Left lung (tissue), 10 donors: Measurements from ENCODE around the gene SPNS2. TPM values are rescaled to one million over a fixed set of nuclear protein-coding genes. Genes with fewer than 3 reads are reported as not detected.

Source experiments
- ATAC-seq: fragments of 200-7000 bp; cut with Tn5 transposase; one replicate; pipeline ENCODE4 v1.9.1; 2020; ENCODE audit warnings: moderate library complexity
- DNase-seq, 4 donors: peaks; one replicate each; pipeline ENCODE4 v3.0.0-alpha.2; 2013 to 2020
- H3K27ac ChIP-seq, 2 donors: fragments of 200-600 bp; sonication (generic) in 1 of 2; one replicate each; pipeline versions ENCODE4 v1.5.0 to v1.8.0; 2020 to 2021
- H3K27me3 ChIP-seq, 2 donors: fragments of 200-600 bp; sonication (generic) in 1 of 2; one replicate each; pipeline versions ENCODE4 v1.5.0 to v1.8.0; 2020 to 2021
- H3K36me3 ChIP-seq, 2 donors: fragments of 200-600 bp; sonication (generic) in 1 of 2; one replicate each; pipeline versions ENCODE4 v1.5.0 to v1.8.0; 2020 to 2021
- H3K4me1 ChIP-seq, 2 donors: fragments of 200-600 bp; one replicate each; pipeline ENCODE4 v1.8.0; 2021
- H3K4me3 ChIP-seq, 2 donors: fragments of 200-600 bp; sonication (generic) in 1 of 2; one replicate each; pipeline versions ENCODE4 v1.5.0 to v1.8.0; 2020 to 2021; ENCODE audit warnings: mild to moderate bottlenecking in 1 of 2
- H3K9me3 ChIP-seq, 2 donors: fragments of 200-600 bp; sonication (generic) in 1 of 2; one replicate each; pipeline versions ENCODE4 v1.5.0 to v1.8.0; 2020 to 2021
- CTCF ChIP-seq, 2 donors: fragments of 200-600 bp; sonication (generic) in 1 of 2; IDR thresholded peaks; one replicate each; pipeline versions ENCODE4 v1.5.0 to v1.8.0; 2021; ENCODE audit warnings: antibody characterized with exemption in 2 of 2
- intact Hi-C, 2 donors: fragments of 100-400 bp; cut with DNase I; formaldehyde crosslinking; loops; one replicate each; pipeline versions ENCODE4 v1.11.2 to v1.14.2; 2022
- polyA plus RNA-seq, 6 donors: library from polyadenylated mRNA; unstranded; fragments of 120-200 nt; gene quantifications; one replicate each; pipeline ENCODE4 v1.2.1, GENCODE V29; 2013; ENCODE audit not compliant: insufficient read length in 6 of 6
- total RNA-seq, 2 donors: library from RNA; stranded (reverse); fragmentation: NEBNext Ultra II Directional; extraction: Animal tissue kit (Norgen Biotek cat#: 25700); gene quantifications; one replicate each; pipeline ENCODE4 v1.2.1, GENCODE V29; 2021
- donor health status: DM: no; HTN: yes; CAD: no.
- donor health status: DM: no; HTN: no; CAD: no.

The SPNS2 gene
- total and polyA plus RNA-seq, 8 donors: 19.6 to 52.4 (median 24.3) TPM

GRCh38 chr17:4557626-4558346, 59.1 kb downstream of the SPNS2 start:
- intact Hi-C loops: no loop called here
- H3K36me3 ChIP-seq: peaks cover 0 to 12% of the 10 kb centered on the region in 2 donors
- no peak for ATAC-seq
- no peak for DNase-seq
- TF ChIP-seq CTCF (IDR thresholded peaks at IDR 0.05): no peak
- H3K4me1 ChIP-seq: peaks cover 13 to 25% of the 10 kb centered on the region in 2 donors
- no peak overlapping the region for H3K27ac ChIP-seq
- H3K27me3 ChIP-seq: no peaks in the 10 kb centered on the region
- no peak overlapping the region for H3K4me3 ChIP-seq
- H3K9me3 ChIP-seq: no peaks in the 10 kb centered on the region

GRCh38 chr17:4558347-4558971, 59.8 kb downstream of the SPNS2 start:
- Histone ChIP-seq H3K27me3 (no peaks in the 10 kb centered on the region), H3K4me1 (peaks cover 13 to 23% of the 10 kb centered on the region in 2 donors), H3K4me3 (no peak overlapping the region), H3K36me3 (peaks cover 0 to 5% of the 10 kb centered on the region in 2 donors), H3K27ac (no peak overlapping the region), H3K9me3 (no peaks in the 10 kb centered on the region)
- ATAC-seq (no peak), DNase-seq (no peak)
- TF ChIP-seq CTCF (IDR thresholded peaks at IDR 0.05): no peak
- intact Hi-C loops: no loop called here

GRCh38 chr17:4559139-4559791, 60.6 kb downstream of the SPNS2 start:
- TF ChIP-seq CTCF (IDR thresholded peaks at IDR 0.05): no peak
- Histone ChIP-seq H3K36me3 (no peaks in the 10 kb centered on the region), H3K27me3 (no peaks in the 10 kb centered on the region), H3K4me3 (no peak overlapping the region), H3K9me3 (no peaks in the 10 kb centered on the region), H3K27ac (no peak overlapping the region), H3K4me1 (peaks cover 10 to 15% of the 10 kb centered on the region in 2 donors)
- DNase-seq (no peak), ATAC-seq (no peak)
- intact Hi-C loops: no loop called here

- intact Hi-C loops: no loop called here
- Histone ChIP-seq H3K36me3 (no peaks in the 10 kb centered on the region), H3K27me3 (no peaks in the 10 kb centered on the region), H3K27ac (no peak overlapping the region), H3K4me3 (no peak overlapping the region), H3K4me1 (peaks cover 3 to 8% of the 10 kb centered on the region in 2 donors), H3K9me3 (no peaks in the 10 kb centered on the region)
- no peak for DNase-seq
- peak; percentile 3 for ATAC-seq
- no peak for TF ChIP-seq CTCF (IDR thresholded peaks at IDR 0.05)
Measured at GRCh38 chr17:4559966-4560365, 61.3 kb downstream of the SPNS2 start.

- intact Hi-C loops: no loop called here
- peaks cover 3 to 11% of the 10 kb centered on the region in 2 donors for H3K4me1 ChIP-seq
- DNase-seq: peak in 2 of 4 donors; percentile 67 to 69
- no peak within 1 kb of the TSS for H3K4me3 ChIP-seq
- H3K27me3 ChIP-seq: no peaks in the 10 kb centered on the region
- no peak for TF ChIP-seq CTCF (IDR thresholded peaks at IDR 0.05)
- ATAC-seq: peak; percentile 78
- no peak within 1 kb of the TSS for H3K27ac ChIP-seq
- no peaks in the 10 kb centered on the region for H3K9me3 ChIP-seq
- no peaks in the 10 kb centered on the region for H3K36me3 ChIP-seq
Measured at GRCh38 chr17:4560421-4560820, 61.7 kb downstream of the SPNS2 start, which contains the start of gene GGT6. Gene GGT6 (minus strand): TSS chr17:4560577. CDS start chr17:4560521, 56 bp downstream.
